NCI-H774 (cell line): Measurements from ENCODE around the gene GRWD1.

ENCODE experiments used
- DNase-seq: peaks from one replicate; lab custom pipeline; 2025; lab: John Stamatoyannopoulos, UW

The GRWD1 gene

DNA sequence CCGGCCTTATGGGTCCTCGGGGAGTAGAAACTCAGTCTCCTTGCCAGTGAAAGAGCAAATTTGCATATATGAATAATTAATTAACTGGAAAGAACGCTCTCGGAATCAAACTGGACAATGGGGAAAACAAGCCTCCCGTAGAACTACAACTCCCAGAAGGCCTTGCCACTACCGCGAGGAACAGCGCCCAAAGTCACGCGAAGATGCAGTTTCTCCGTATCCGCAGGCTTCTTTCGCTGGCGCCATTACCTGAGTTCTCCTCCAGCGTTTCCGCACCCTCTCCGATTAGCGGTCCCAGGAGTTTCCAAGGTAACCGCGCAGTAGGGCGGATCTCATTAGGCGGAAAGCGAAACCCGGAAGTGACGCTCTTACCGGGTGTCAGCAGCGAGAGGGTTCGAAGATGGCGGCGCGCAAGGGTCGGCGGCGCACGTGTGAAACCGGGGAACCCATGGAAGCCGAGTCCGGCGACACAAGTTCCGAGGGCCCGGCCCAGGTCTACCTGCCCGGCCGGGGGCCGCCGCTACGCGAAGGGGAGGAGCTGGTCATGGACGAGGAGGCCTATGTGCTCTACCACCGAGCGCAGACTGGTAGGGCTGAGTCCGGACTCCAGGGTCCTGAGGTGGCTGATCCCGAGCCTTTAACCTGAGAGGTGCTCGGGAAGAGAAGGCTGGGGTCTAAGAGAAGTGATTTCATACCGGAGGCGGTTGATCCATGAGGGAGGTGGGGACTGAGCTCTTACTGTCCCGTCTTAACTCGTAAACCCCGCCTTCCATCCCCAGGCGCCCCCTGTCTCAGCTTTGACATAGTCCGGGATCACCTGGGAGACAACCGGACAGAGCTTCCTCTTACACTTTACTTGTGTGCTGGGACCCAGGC is at the start of gene GRWD1:
GRWD1 (plus strand) TSS at position 378 of the 876 bp plus-strand sequence; CDS start at position 401, 23 bp downstream.
- DNase-seq: peak; percentile 97

DNA sequence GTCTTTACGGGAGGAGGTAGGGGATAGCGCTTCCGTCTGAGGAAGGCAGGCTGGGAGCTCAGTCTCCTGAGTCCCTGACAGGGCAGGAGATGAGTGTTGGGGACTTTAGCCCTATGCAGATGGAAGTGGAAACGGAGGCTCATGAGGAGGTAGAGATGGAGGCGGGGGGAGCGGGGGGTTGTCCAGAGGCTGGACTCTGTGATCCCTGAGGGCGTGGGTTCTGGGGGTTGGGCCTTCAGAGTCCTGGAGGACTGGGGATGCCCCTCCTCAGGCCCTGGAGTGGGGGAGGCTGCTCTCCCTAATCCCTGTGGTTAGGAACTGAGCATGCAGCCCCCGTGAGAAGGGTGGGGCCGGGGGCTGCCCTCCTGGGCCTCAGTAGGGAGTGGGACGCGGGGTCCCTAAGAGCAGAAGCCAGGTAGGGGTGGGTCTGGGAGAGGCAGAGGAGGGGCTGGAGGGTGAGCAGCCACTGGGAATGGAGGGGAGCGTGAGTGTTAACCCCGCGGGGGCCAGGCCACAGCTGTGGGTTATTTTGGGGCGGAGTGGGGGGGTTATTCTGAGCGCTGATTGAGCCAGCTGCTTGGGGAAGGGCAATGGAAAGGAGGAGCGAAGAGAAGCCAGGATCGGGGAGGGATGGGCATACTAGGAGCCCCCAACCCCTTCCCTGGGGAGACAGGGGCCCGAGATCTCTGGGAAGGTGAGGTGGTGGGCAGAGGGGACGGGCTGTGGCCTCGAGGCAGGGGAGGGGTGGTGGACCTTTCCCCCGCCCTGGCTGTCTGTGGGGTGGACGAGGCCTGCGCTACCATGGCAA is 49.6 kb upstream of the GRWD1 start:
- no peak for DNase-seq

DNA sequence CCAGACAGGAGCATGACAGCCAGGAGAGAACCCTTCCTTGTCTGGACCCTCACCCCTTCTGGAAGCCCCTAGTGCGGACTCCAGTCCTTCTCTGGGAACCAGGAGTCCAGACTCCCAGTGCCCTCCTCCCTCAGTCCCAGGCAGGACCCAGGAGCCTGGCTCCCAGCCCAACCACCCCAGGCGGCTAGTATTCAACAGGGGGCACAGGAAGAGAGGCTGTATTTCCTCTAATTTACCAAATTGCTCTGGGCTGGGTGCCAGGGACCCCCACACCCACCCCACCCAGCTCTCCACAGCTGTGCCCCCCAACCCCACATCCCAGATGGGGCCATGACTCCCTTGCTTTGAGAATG is 49.0 kb upstream of the GRWD1 start:
- no peak for DNase-seq

DNA sequence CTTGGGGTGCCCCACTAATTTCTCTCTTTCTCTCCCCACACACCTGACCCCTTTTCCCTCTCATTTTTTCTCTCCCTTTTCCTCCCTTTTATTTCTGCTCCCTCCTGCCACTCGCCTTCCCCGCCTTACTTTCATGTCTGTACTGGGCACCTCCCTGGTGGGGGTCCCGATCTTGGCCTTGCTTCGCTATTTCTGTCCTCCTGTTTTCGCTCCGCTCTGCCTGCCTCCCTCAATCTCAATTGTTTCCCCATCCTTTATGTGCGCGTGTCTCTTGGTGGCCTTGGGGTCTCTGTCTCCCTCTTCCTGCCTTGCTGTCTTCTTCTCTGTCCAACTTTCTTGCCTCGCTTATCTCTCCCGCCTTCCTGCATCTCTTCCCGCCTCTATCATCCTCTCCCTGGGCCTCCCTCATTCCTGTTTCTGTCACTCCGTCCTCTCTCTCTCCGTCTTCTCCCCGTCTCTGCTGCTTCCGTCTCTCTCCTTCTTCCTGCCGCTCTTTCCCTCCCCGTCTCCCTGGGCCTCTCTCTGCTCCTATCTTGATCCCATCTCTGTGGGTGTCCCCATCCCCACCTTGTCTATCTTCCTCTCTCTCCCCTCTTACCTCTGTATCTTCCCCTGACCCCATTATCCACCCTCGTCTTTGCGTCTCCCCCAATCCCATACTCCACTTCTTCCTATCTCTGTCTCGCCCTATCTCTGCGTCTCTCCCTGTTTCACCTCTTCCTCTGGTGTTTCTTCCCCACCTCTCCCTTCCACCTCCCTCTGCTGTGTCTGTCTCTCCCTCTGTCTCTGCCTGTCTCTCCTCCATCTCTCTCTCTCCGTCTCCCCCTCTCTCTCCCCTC is 48.3 kb upstream of the GRWD1 start:
- no peak for DNase-seq

- no peak for DNase-seq
Measured at GRCh38 chr19:48398102-48398374, 47.7 kb upstream of the GRWD1 start.

GRCh38 chr19:48398375-48399235 is 47.2 kb upstream of the GRWD1 start:
- peak; percentile 92 for DNase-seq

DNA sequence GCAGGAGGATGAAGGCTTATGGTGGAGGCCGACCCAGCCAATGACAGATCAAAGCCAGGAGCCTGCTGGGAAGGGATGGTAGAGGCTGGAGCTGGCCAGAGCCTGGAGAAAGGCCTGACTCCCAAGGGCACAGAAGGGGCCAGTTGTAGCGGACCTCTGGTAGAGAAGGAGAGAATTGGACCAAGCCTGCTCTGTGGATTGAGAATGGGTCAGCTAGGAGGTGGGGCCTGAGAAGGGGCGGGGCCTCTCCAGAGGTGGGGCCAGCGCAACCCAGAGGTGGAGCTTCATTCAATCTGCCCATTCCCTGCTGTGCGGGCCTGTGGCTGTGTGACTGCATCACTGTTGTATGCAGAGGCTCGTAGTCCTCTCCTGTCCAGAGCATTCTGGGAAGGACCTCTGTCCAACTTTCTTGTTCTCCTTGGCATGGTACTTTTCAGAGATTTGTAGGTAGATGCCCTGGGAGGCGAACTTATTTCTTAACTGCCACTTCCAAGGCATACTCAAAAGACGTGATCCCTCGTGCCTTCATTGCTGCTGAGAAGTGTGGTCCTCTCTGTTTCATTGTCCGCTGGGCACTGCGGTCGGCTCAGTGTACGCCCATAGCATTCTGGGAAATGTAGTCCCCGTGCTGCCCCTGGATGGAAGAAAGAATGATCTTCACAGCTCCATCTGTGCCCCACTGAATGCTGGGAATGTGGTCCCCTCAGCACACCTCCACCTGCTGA is 45.6 kb upstream of the GRWD1 start:
- DNase-seq: peak; percentile 82

GRCh38 chr19:48401287-48401686 is 44.5 kb upstream of the GRWD1 start:
- no peak for DNase-seq

GRCh38 chr19:48403606-48404005 is 42.2 kb upstream of the GRWD1 start:
- no peak for DNase-seq

DNA sequence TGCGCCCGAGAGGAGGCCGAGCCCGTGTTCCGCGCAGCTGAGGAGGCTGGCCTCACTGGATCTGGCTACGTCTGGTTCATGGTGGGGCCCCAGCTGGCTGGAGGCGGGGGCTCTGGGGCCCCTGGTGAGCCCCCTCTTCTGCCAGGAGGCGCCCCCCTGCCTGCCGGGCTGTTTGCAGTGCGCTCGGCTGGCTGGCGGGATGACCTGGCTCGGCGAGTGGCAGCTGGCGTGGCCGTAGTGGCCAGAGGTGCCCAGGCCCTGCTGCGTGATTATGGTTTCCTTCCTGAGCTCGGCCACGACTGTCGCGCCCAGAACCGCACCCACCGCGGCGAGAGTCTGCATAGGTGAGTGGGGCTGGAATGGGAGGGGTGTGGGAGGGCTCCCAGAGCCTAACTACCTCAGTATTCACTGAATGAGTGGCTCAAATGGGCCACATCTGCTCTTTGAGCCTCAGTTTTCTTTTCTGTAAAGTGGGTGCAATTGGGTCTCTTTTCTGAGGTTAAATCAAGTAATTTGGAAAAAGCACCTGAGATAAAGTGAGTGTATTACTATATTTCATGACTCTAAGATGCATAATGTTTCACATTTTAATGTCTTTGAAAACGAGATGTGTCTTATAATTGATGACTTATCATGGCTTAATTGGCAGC is 40.6 kb upstream of the GRWD1 start:
- no peak for DNase-seq

DNA sequence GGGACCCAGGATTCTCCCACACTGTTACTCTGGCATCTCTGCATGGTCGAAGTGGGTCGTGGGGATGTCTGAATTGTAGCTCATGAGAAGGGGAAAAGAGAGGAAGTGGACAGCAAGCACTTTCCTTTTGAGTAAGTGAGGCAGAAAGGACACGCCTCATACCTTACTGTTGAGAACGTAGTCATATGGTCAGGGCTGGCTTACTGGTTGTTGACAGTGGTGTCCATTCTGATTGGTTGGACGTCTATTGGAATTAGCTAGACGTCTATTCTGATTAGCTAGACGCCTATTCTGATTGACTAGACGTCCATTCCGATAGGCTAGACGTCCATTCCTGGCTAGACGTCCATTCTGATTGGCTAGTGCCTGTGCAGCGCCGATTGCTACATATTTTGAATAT is 39.9 kb upstream of the GRWD1 start:
- DNase-seq: no peak

DNA sequence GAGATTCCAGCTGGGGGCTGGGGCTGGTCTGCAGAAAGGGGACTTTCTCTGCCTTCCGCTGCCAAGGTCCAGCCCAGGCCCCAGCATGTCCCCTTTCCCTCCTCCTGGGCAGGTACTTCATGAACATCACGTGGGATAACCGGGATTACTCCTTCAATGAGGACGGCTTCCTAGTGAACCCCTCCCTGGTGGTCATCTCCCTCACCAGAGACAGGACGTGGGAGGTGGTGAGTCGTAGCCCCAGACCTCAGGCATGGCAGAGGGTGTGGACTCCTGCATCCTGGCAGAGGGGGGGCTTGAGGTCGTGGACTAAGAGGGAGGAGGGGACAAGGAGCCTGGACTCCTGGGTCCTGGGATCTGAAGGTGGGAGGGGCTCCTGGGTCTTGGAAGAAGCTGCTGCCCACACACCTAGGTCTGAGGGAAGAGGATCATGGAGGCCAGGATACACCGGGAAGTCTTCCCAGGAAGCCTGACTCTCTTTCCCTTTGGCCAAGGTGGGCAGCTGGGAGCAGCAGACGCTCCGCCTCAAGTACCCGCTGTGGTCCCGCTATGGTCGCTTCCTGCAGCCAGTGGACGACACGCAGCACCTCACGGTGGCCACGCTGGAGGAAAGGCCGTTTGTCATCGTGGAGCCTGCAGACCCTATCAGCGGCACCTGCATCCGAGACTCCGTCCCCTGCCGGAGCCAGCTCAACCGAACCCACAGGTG is 31.8 kb upstream of the GRWD1 start:
- DNase-seq: no peak

GRCh38 chr19:48415395-48415794 is 30.4 kb upstream of the GRWD1 start:
- peak; percentile 51 for DNase-seq

DNA sequence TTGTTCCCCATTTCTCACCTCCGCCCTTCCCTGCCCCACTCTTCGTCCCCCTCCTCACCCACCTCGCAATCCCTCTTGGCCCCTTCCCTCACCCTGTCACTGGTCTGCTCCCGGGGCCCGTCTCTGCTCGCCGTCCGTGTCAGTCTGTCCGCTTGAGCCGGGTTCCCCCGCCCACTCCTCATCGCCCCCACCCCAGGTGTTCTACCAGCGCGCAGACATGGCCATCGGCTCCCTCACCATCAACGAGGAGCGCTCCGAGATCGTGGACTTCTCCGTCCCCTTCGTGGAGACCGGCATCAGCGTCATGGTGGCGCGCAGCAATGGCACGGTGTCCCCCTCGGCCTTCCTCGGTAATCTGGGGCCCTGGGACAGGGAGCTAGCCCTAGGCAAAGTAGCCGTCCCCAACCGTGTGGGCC is 30.0 kb upstream of the GRWD1 start:
- DNase-seq: no peak

GRCh38 chr19:48417421-48417820 is 28.4 kb upstream of the GRWD1 start:
- no peak for DNase-seq

GRCh38 chr19:48418317-48419064 is 27.3 kb upstream of the GRWD1 start:
- no peak for DNase-seq

GRCh38 chr19:48419158-48419920 is 26.4 kb upstream of the GRWD1 start:
- no peak for DNase-seq

- no peak for DNase-seq
Measured at GRCh38 chr19:48421548-48421947, 24.2 kb upstream of the GRWD1 start.
